HG03060 (cell line): ENCODE results near the gene CRYAB.
"Not testable (repeated sequence)": the region's sequence is repeated elsewhere in the genome, so short reads cannot be mapped to it uniquely, and the experiment has no call there.

Experiments
- ATAC-seq: cut with Tn5 transposase; IDR thresholded peaks from one replicate; pipeline ENCODE4 v1.9.1; 2021; ENCODE audit warnings: low read depth, moderate number of reproducible peaks; ENCODE audit not compliant: unreplicated experiment

The CRYAB gene

DNA sequence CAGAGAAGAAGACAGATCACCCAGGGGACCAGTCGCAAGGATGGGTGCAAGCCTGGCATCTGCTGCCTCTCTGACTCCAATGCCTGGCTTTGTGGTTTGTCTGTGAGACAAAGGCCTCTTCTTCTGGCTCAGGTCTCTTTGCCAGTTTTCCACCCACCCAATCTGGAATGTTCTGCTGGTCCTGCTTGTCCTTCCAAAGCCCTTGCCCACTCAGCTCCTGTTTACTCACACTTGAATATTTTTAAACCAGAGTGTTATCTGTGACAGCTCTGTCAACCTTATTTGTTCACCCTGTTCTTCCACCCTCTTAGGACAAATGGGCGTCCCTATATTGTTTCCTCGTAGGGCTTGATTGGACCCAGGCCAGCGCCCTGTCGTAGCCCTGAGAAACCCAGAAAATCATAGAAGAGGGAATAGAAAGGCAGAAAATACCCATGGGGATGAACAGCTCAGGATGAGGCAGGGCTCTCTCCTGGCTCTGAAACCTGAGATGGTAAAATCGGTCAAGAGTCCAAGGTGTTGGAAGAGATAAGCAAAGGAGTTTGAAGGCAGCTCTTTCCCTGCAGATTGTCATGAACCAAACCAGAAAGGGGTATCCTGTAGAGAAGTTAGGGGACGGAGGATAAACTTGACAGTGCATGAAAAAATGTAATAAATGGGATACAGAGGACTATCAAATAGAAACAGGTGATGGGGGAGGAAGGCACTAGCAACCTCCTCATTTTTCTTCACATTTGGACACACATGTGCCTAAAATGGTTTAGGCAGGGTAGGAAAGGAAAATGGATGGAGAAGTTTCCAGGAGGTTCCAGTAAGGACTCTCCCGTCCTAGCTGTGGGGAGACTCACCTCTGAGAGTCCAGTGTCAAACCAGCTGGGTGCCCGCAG, 651 bp downstream of the CRYAB start:
- ATAC-seq: no peak

DNA sequence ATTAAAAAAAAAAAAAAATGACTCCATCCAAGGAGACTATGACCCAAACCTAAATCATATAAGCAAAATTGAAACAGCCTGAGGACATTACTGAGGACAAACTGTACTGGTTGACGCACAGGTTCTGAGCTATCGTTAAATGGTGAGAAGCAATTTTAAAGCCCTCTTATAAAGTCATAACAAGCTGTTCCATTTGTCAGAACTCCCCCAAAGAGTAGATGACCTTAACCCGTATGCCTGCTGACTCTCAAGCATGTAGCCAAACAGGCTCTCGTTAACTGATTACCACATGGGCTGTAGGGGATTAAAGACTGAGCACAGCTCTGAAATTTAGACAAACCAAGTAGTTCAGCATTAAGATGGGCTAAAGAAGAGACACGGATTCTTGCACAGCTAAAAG, 2.2 kb downstream of the CRYAB start:
- ATAC-seq: no peak

DNA sequence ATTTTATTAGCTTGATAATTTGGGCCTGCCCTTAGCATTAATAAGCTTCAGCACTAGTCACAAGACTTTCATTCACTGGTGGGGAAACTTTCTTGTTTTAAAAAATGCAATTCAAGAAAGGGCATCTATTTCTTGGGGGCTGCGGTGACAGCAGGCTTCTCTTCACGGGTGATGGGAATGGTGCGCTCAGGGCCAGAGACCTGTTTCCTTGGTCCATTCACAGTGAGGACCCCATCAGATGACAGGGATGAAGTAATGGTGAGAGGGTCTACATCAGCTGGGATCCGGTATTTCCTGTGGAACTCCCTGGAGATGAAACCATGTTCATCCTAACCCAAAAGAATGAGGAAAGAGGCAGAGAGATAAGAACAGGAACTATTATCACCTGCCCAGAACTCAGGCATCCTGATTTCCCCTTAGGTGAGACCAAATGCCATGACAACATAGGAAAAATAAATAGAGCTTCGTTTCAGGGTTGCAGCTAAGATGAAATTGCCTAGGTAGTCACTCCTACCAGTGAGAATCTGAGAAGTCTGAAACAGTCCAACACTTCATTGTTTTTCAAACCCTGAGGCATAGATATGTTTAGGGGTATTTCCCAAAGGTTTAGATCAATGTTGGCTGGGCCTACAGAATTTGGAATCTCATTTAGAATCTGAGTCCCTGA, 2.8 kb downstream of the CRYAB start:
- ATAC-seq: no peak

DNA sequence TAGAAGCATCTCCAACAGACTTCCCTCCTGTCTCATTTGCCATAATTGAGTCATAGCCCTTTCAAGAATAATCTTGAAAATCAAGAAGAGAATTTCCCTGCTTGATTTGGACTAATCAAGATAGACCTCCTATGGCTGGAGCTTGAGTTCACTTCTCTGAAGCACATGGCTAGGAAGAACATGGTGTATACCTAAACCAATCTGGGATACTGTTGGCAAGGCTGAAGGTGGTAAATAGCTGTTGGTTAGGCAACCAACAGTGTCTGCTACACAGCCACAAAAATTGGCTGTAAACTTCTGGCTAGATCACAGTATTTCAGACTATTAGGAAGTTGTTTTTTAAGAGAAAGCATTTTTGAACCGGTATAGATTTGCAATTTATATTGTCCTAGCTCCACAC, 4.9 kb downstream of the CRYAB start:
- no peak for ATAC-seq

DNA sequence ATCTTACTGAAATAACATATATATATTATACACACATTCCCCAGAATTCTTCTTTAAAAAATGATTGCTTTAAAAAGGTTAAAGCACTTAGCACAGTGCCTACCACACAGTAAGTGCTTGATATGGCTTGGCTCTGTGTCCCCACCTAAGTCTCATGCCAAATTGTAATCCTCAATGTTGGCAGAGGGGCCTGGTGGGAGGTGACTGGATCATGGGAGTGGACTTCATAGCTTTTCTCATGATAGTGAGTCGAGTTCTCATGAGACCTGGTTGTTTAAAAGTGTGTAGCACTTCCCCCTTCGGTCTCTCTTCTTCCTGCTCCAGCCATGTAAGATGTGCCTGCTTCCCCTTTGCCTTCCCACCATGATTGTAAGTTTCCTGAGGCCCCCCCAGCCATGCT, 6.2 kb downstream of the CRYAB start:
- ATAC-seq: no peak

DNA sequence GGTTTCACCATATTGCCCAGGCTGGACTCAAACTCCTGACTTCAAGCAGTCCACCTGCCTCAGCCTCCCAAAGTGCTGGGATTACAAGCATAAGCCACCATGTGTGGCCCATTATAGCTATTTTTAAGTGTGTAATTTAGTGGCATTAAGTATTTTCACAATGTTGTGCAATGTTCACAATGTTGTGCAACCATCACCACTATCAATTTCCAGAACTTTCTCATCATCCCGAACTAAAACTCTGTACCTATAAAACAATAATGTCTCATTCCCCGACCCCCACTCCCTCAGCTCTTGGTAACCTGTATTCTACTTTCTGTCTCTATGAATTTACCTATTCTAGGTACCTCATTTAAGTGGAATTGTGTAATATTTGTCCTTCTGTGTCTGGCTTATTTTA, 24.7 kb downstream of the CRYAB start:
- no peak for ATAC-seq

DNA sequence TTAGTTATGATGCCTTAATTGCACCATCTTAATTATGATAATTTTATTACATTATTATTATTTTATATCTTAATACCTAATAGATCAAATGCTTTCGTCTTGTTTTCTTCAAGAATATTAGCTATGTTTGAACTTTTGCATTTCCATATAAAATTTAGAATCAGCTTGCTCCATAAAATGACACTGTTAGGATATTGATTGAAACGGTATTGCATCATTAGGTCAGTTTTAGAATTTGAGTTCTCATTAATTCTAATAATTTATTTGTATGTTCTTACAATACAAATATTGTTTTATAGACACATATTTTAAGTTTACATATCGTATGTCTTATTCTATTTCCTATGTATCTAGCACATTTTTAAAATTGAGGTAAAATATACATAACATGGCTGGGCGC, 25.5 kb downstream of the CRYAB start:
- no peak for ATAC-seq

DNA sequence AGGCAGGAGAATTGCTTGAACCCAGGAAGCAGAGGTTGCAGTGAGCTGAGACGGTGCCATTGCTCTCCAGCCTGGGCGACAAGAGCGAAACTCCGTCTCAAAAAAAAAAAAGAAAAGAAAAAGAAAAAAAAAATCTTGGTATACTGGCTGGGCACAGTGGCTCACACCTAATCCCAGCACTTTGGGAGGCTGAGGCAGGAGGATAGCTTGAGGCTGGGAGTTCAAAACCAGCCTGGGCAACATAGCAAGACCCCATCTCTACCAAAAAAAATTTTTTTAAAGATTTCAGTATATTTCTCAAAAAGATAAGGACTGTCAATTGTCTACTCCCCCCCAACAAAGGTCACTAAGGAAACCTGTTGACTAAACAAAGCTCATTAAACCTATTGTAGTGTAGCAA, 26.5 kb downstream of the CRYAB start:
- not testable (repeated sequence) for ATAC-seq

DNA sequence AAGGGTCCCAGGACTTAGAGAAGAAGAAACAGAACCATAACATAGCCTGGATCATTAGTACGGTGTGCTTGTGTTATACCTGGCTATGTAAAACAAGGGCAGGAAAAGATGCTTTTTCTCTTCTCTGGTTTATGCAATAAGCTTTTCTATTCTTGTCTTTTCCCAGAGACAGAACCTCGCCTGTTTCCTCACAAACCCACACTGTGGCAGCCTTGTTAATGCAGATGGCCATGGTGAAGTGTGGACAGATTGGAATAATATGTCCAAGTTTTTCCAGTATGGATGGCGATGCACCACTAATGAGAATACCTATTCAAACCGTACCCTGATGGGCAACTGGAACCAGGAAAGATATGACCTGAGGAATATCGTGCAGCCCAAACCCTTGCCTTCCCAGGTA, 29.4 kb downstream of the CRYAB start:
- ATAC-seq: no peak

DNA sequence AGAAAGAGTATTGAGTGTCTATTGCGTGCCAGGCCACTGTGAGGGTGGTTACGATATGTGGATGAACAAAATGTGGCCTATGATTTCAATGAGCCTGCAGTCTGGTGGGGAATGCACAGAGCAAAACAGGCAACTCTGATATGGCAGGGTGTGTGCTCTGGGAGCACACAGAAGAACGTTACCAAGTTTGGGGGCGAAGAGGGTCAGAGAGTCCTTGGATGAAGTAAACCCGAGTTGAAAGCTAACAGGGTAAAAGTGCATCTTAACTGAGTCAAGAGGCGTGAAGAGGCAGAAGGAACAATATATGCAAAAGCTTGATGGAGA, 32.0 kb downstream of the CRYAB start:
- ATAC-seq: no peak

DNA sequence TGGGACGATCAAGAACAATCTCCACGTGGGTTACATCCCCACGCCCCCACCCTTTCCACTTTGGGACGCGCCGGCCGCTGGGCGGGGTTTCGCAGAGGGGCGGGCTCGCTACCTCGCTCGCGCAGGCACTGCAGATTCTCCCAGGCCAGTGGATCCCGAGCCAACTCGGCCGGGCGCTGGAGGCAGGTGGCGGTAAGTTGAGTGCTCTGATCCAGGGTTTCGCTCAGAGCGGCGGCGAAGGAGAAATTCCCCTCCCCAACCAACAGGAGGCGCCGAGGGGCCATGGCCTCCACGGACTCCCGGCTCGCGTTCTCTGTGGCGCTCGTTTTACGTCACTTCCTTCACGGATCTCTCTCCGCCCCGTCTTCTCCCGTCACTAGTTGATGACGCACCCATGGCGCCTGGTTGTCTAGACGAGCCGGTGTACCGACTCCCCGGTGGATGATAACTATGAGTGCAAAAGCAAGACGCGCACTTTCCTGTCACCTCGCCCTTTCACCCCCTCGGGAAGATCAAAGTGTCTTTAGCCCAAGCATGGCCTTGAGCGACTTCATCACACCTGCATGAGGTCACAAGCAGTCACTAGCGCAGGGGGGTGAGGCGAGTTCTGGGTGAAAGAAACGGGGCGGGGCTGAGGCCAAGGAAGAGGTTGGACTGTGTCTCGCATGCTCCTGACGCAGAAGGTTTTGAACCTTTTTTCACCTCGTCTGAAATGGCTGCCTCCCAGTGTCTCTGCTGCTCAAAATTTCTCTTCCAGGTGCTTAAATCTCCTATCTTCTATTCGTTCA, 32.5 kb downstream of the CRYAB start, which contains the start of the genes CFAP68 and FDXACB1:
TSS of gene CFAP68 (plus strand) at position 693 of the 788 bp plus-strand sequence. CDS start at position 713, 20 bp downstream.
TSS of gene FDXACB1 (minus strand) at position 317 of the 788 bp plus-strand sequence. CDS start at position 284, 33 bp downstream.
- ATAC-seq: peak; percentile 70

DNA sequence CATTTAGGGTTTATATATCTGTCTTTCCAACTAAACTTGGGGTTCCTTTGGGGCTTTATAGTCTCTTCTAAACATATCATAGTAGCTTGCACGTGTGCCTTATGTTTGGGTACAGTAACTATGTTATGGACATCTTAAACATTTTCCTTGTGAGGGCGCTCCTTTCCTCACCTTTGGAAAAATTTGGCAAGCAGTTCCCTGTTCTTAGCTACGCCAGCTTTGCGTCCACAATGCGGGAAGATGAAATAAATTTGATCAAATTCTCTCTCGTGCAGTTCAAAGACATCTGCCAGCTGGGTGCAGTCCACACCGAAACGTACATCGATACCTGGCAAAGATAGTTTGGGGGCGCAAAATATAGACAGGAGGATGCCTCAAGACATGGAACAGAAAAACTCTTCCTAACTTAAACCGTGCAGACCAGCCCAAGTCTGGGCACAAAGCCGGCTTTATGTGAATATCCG, 33.2 kb downstream of the CRYAB start:
- peak; percentile 7 for ATAC-seq

DNA sequence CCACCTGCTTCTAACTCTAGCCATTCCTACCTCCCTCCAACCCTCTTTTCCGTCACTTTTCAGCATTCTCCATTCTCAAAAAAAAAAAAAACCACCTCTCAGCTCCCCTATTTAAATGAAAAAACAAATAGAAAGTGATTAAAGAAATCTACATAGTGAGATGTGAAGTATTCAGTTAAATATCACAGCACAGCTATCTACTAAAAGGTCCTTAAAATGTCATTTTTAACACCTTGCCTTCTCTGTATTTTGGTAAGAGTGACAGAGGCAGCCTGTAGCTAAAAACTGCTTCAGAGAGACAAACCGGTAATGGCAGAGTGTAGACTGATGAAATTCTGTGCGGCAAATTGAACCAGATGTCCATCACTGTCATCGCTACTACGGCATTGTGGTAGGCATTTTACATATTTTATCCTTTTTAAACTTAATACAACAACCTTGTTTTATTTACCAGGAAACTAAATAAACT, 39.8 kb downstream of the CRYAB start:
- no peak for ATAC-seq

DNA sequence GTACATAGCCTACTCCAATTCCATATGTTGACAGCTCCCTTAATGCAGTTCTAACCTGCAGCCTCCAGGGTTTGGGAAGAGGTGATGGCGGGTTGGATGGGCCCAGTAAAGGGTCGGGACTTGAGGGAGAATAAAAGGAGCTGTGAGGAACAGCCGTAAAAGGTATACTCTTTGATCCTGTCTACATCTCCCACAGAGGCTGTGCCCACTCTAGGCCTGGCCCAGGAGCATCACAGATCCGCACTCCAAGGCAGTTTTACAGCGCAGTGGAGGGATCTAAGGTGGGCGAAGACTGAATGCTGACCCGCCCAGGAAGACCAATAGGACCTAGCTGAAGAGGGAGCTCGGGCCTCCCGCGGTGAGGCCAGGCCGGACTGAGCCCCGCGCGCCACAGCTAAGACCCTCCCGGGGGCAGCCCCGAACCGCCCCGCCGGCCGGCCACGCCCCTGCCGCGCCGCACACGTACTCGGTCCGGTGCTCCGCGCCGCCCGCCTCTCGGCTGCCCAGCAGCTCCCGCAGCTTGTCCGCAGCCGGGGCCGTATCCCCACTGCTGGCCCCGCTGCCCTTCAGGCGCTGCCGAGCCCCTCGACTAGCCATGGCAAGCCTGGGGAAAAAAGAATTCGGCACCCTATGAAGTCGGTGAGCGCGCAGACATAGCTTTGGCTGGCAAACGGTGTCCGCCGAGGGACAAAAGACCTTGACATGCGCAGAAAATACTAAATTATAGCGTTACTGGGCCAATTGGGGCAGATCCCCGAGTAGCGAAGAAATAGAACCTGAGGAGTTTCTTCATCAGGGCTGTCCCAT, 40.5 kb downstream of the CRYAB start, which contains the start of gene ALG9:
TSS of gene ALG9 (minus strand) at position 696 of the 807 bp plus-strand sequence. CDS start at position 597, 99 bp downstream.
- ATAC-seq: peak; percentile 71

DNA sequence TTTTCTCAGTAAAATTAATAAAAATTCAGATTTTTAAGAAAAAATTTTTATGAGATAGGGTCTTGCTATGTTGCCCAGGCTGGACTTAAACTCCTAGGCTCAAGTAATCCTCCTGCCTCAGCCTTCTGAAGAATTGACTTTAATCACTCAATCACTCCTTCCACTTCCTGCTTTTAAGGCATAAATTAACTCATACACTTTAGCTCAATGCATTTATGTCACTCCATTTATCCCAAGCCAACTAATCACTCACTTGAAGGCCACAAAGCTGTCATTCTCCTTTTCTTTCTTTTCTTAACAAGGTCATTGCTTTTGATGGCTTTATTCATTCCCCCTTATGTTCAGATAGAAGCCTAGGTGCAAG, 41.1 kb downstream of the CRYAB start:
- no peak for ATAC-seq

DNA sequence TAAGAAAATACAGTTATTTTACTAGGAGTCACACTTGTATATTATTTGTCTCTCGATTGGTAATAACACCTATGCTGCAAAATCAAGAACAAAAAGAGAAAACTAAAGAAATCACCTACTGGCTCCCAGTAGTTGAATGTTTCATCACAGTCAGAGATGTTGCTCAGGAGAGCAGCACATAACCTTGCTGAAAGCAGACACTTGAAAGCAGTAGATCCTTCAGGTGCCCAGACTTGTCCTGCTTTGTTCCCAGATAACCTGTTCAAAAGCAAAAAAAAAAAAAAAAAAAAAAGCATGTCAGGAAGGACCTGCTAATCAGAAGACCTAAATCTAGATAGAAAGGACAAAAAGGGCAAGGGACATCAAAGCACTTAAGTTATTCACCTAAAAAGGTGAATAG, 41.5 kb downstream of the CRYAB start:
- no peak for ATAC-seq

DNA sequence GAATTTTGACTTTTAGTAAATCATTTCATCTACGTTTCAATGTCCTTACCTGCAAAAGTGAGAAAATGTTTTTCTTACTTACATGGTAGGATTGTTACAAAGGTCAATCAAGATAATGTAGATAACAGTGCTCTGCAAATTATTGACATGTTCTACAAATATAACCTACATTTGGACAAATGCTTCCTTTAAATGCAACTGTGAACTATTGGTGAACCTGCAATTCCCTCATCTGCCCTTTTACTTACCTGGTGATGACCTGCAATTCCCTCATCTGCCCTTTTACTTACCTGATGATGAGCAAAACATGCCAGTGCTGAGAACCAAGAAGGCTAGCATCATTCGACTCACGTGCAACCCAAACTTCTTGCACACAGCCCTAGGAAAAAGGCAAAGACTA, 51.3 kb downstream of the CRYAB start:
- ATAC-seq: no peak
